Endothelial cell of umbilical vein (primary cell): ENCODE data around the gene TTC27. TPM values are rescaled to one million over a fixed set of nuclear protein-coding genes. Genes with fewer than 3 reads are reported as not detected.

ENCODE experiments used
- BruUV-seq: library from RNA; stranded (reverse); fragments of 400-500 nt; replicated peaks from 2 replicates; lab custom pipeline; 2021; lab: Mats Ljungman, UMichigan
- CTCF ChIA-PET: fragments of 300-600, 350-600 bp; sonication (Branson Sonifier 250); formaldehyde crosslinking; loops from one replicate; lab custom pipeline; 2021; ENCODE audit warnings: antibody characterized with exemption, inconsistent platforms; lab: Charles Lee
- POLR2A ChIA-PET: fragments of 300-600, 350-600 bp; sonication (Branson Sonifier 250); formaldehyde crosslinking; loops from one replicate; lab custom pipeline; 2021; ENCODE audit warnings: antibody characterized with exemption, inconsistent platforms; lab: Charles Lee
- DNase-seq: peaks from one replicate; pipeline ENCODE4 v3.0.0-alpha.2; 2011; ENCODE audit warnings: low read depth, low spot score
- FAIRE-seq: peaks from 2 replicates; lab custom pipeline; 2011; peaks lifted over from hg19 to GRCh38; lab: Jason Lieb, UNC
- H2AFZ ChIP-seq: 2 replicates; pipeline ENCODE4 v1.6.0; 2012; ENCODE audit warnings: low read depth, low read length, control low read depth, inconsistent platforms
- H3K27ac ChIP-seq: 2 replicates; pipeline ENCODE4 v1.5.1; 2011; ENCODE audit warnings: low read depth, mild to moderate bottlenecking, control low read depth, low read length, moderate library complexity; ENCODE audit not compliant: insufficient read depth
- H3K27me3 ChIP-seq, 2 experiments: 2 replicates each; pipeline versions ENCODE4 v1.6.0 to v1.6.1; 2011; ENCODE audit warnings: low read length in 2 of 2, mixed read lengths in 1 of 2; ENCODE audit not compliant: control insufficient read depth in 2 of 2, insufficient read depth in 2 of 2
- H3K36me3 ChIP-seq, 2 experiments: 2 replicates in 1 of 2; 3 replicates in 1 of 2; pipeline ENCODE4 v1.5.1; 2011; ENCODE audit warnings: low read length in 2 of 2, mild to moderate bottlenecking in 1 of 2, moderate library complexity in 1 of 2; ENCODE audit not compliant: control insufficient read depth in 2 of 2, insufficient read depth in 2 of 2; ENCODE audit errors: extremely low read depth in 1 of 2
- H3K4me1 ChIP-seq: 3 replicates; pipeline ENCODE4 v1.5.1; 2011; ENCODE audit warnings: mild to moderate bottlenecking, low read length; ENCODE audit not compliant: control insufficient read depth, insufficient read depth; ENCODE audit errors: extremely low read depth
- H3K4me2 ChIP-seq: 2 replicates; pipeline ENCODE4 v1.6.1; 2011; ENCODE audit warnings: low read length, control low read depth, mixed read lengths; ENCODE audit not compliant: insufficient read depth
- H3K4me3 ChIP-seq, 3 experiments: fragments of 200-600 bp in 1 of 3; sonication (generic), shearing (Covaris generic) in 1 of 3; replicated peaks in 1 of 3; 2 replicates each; pipeline ENCODE4 v1.5.1; 2011 to 2016; ENCODE audit warnings: control low read depth in 3 of 3, low read length in 3 of 3, mild to moderate bottlenecking in 2 of 3, inconsistent platforms in 1 of 3, low read depth in 1 of 3, moderate library complexity in 1 of 3; ENCODE audit not compliant: insufficient read depth in 1 of 3
- H3K79me2 ChIP-seq: 2 replicates; pipeline ENCODE4 v1.6.0; 2012; ENCODE audit warnings: low read length, inconsistent platforms; ENCODE audit not compliant: control insufficient read depth, insufficient read depth
- H3K9ac ChIP-seq: replicated peaks from 2 replicates; pipeline ENCODE3; 2011; ENCODE audit warnings: low read length, control low read depth; ENCODE audit not compliant: insufficient read depth; ENCODE audit errors: extremely low read depth
- H3K9me1 ChIP-seq: replicated peaks from 3 replicates; pipeline ENCODE4 v1.6.0; 2011; ENCODE audit warnings: mild to moderate bottlenecking, low read length; ENCODE audit not compliant: control insufficient read depth, insufficient read depth; ENCODE audit errors: extremely low read depth
- H3K9me3 ChIP-seq: replicated peaks from 2 replicates; pipeline ENCODE4 v1.5.1; 2012; ENCODE audit warnings: low read length, inconsistent platforms; ENCODE audit not compliant: control insufficient read depth, insufficient read depth
- H4K20me1 ChIP-seq: replicated peaks from 2 replicates; pipeline ENCODE3; 2011; ENCODE audit warnings: mild to moderate bottlenecking, low read length; ENCODE audit not compliant: control insufficient read depth, insufficient read depth; ENCODE audit errors: extremely low read depth
- EZH2 ChIP-seq: IDR thresholded peaks from 2 replicates; pipeline ENCODE4 v1.6.1; 2012; ENCODE audit warnings: borderline replicate concordance, low read depth, mild to moderate bottlenecking, moderate library complexity, low read length, inconsistent platforms; ENCODE audit not compliant: severe bottlenecking
- FOS ChIP-seq: IDR thresholded peaks from 2 replicates; pipeline ENCODE4 v1.6.1; 2011; ENCODE audit warnings: mild to moderate bottlenecking, low read length, moderate library complexity, borderline replicate concordance; ENCODE audit not compliant: insufficient read depth
- GATA2 ChIP-seq: IDR thresholded peaks from 2 replicates; pipeline ENCODE4 v1.7.0; 2011; ENCODE audit warnings: low read depth, mild to moderate bottlenecking, moderate library complexity, mixed read lengths, low read length; ENCODE audit not compliant: insufficient read length, insufficient read depth
- JUN ChIP-seq: IDR thresholded peaks from 2 replicates; pipeline ENCODE4 v1.6.1; 2011; ENCODE audit warnings: borderline replicate concordance, low read depth; ENCODE audit not compliant: insufficient read length, insufficient read depth
- MYC ChIP-seq: IDR thresholded peaks from one replicate; pipeline ENCODE4 v1.6.1; 2011; ENCODE audit warnings: mild to moderate bottlenecking, low read depth, low read length
- POLR2A ChIP-seq: IDR thresholded peaks from 2 replicates; pipeline ENCODE4 v1.6.1; 2012; ENCODE audit warnings: low read depth, mild to moderate bottlenecking, control low read depth, low read length
- POLR2AphosphoS5 ChIP-seq: IDR thresholded peaks from 2 replicates; pipeline ENCODE4 v1.6.1; 2012; ENCODE audit warnings: low read depth, mild to moderate bottlenecking, control low read depth, low read length, moderate library complexity; ENCODE audit not compliant: insufficient read depth
- dilution Hi-C: fragments of 300-500 bp; cut with MboI; formaldehyde crosslinking; loops from one replicate; pipeline ENCODE4 v1.15.0; 2019; ENCODE audit warnings: low sequenced_read_pairs; ENCODE audit not compliant: extremely low pct_ligation_motif_present
- intact Hi-C: fragments of 100-400 bp; cut with micrococcal nuclease; formaldehyde crosslinking; loops from one replicate; pipeline ENCODE4 v1.10.0; 2022
- polyA plus RNA-seq, 4 experiments: library from polyadenylated mRNA; depleted of rRNA in 3 of 4; stranded (reverse) in 3 of 4; unstranded in 1 of 4; fragments of >200 nt; gene quantifications; 2 replicates each; pipeline versions ENCODE4 v1.2.1 to v1.2.3, GENCODE V29; 2011 to 2012; ENCODE audit warnings: missing spikeins in 1 of 4
- total RNA-seq: library from RNA; stranded (reverse); gene quantifications from 2 replicates; pipeline ENCODE4 v1.2.3, GENCODE V29; 2021
- TF ChIP-seq, protein P1 (sequence below), 2 donors: IDR thresholded peaks; 1 replicate in 1 of 2; 2 replicates in 1 of 2; pipeline ENCODE4 v1.5.1; 2011; ENCODE audit warnings: low read length in 2 of 2, mild to moderate bottlenecking in 2 of 2, moderate library complexity in 2 of 2, control low read depth in 1 of 2, inconsistent platforms in 1 of 2, low read depth in 1 of 2; ENCODE audit not compliant: insufficient read depth in 1 of 2; ENCODE audit errors: extremely low read depth in 1 of 2
- TF ChIP-seq, protein P2 (sequence below): IDR thresholded peaks from 2 replicates; pipeline ENCODE4 v1.6.1; 2011; ENCODE audit not compliant: insufficient read depth, insufficient read length

The TTC27 gene
- total and polyA plus RNA-seq, 2 donors (not counting 3 experiments of a cell fraction or from before 2014, with no cell fraction given): 16.3 to 20.1 TPM

DNA sequence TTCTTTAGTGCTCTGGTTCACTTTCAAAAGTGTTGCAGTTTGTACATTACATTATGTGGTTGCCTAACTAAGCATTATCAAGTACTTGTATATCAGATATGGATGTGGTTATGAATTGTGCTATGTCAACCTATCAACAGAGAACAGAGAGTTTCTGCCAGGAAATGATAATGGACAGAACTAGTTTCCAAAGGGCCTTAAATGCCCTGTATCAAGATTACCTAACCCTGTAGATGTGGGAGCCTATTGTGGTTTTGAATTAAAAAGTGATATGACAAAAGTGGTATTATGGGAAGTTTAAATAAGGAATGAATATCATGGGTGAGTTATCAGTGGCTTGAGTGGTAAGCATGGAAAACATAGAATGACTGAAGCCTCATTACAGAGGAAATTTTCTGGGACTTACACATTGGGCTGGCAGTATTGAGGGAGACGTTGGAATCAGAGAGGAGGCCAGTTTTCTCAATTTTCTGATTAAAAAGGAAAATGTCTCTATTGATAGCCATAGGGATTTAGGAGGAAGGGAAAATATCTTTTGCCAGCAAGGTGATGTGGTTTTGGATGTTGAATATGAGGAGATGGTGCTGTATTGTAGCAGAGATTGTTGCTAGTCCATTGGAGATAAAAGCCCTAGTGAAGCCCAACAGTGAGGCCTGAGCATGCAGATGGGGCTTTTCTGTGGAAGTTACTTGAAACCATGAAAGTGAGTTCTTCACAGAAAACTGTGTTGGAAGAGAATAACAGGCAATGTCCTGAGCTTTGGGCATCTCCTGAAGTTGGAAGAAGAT is 140.7 kb downstream of the TTC27 start:
- H3K9me1 ChIP-seq: no peaks in the 10 kb centered on the region
- H3K9me3 ChIP-seq: no peaks in the 10 kb centered on the region
- H2AFZ ChIP-seq: no peak overlapping the region
- H3K79me2 ChIP-seq: no peaks in the 10 kb centered on the region
- BruUV-seq: no TSS peak
- DNase-seq (no peak), FAIRE-seq (no peak)
- no peak overlapping the region for H3K27ac ChIP-seq
- H3K27me3 ChIP-seq: no peaks in the 10 kb centered on the region
- no peak for TF ChIP-seq GATA2
- TF ChIP-seq POLR2A: no peak
- no peak for TF ChIP-seq FOS
- TF ChIP-seq EZH2: no peak
- no peak for TF ChIP-seq POLR2AphosphoS5
- TF ChIP-seq MYC: no peak
- TF ChIP-seq, protein P1, sequence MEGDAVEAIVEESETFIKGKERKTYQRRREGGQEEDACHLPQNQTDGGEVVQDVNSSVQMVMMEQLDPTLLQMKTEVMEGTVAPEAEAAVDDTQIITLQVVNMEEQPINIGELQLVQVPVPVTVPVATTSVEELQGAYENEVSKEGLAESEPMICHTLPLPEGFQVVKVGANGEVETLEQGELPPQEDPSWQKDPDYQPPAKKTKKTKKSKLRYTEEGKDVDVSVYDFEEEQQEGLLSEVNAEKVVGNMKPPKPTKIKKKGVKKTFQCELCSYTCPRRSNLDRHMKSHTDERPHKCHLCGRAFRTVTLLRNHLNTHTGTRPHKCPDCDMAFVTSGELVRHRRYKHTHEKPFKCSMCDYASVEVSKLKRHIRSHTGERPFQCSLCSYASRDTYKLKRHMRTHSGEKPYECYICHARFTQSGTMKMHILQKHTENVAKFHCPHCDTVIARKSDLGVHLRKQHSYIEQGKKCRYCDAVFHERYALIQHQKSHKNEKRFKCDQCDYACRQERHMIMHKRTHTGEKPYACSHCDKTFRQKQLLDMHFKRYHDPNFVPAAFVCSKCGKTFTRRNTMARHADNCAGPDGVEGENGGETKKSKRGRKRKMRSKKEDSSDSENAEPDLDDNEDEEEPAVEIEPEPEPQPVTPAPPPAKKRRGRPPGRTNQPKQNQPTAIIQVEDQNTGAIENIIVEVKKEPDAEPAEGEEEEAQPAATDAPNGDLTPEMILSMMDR (IDR thresholded peaks at IDR 0.05; ENCODE audit: extremely low read depth in 1 of 2, insufficient read depth in 1 of 2, low read depth in 1 of 2, low read length in 2 of 2): no peak
- TF ChIP-seq, protein P2, sequence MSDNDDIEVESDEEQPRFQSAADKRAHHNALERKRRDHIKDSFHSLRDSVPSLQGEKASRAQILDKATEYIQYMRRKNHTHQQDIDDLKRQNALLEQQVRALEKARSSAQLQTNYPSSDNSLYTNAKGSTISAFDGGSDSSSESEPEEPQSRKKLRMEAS: no peak
- no peak for TF ChIP-seq JUN
- ChIA-PET POLR2A (no interaction called here), CTCF (interaction anchor here (0.7 to 0.9 kb wide), 3 partner anchors 179 to 627 kb away, joined by 3 to 5 read pairs (median 3); no protein-coding TSS in a partner anchor)
- no peaks in the 10 kb centered on the region for H4K20me1 ChIP-seq
- H3K4me3 ChIP-seq: no peak overlapping the region
- peaks cover 3% of the 10 kb centered on the region for H3K4me1 ChIP-seq
- intact Hi-C loops (no loop called here), dilution Hi-C loops (no loop called here)
- H3K9ac ChIP-seq: no peak overlapping the region
- no peak overlapping the region for H3K4me2 ChIP-seq
- H3K36me3 ChIP-seq: no peaks in the 10 kb centered on the region
